GM21619 (cell line): Measurements from ENCODE around the gene PDCD4.

Source experiments
- ATAC-seq: cut with Tn5 transposase; IDR thresholded peaks from one replicate; pipeline ENCODE4 v1.9.1; 2021; ENCODE audit not compliant: unreplicated experiment

The PDCD4 gene

DNA sequence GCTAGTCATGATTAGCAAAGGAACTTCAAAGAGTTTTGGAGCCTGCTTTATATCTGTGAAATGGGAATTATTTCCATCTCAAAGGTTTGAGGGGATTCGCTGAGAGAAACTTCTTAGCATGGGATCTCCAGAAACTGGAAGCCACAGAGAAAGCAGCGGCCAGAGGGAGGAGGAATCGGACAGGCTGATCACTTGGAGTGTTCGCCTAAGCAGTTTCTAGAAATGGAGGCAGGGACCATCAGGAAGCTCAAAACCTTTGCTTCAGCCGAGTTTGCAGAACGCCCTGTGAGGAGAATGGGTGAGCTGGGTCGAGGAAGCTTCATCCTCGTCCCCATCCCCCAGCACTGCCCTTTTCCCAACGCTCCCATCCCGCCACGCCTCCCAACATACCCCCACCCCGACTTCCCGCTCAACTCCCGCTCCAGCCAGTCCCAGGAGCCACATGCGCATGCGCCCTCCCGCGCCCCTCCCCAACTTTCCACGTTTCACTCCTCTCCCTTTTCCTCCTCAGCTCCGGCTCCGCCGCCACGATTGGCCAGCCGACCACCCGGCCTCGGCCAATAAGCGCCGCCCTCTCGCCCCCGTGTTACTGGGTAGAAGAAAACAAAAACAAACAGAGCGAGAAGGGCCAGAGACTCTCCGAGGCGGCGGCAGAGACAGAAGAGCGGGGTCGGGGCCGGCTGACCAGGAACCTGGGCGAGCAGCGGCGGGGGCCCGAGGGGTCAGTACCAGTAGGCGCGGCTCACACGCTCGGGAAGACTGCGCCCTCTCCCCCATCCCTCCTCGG, at the start of gene PDCD4:
TSS of gene PDCD4 (plus strand) at position 631 of the 787 bp plus-strand sequence. CDS start 4,100 bp downstream, outside the sequence.
- peak; percentile 73 for ATAC-seq

DNA sequence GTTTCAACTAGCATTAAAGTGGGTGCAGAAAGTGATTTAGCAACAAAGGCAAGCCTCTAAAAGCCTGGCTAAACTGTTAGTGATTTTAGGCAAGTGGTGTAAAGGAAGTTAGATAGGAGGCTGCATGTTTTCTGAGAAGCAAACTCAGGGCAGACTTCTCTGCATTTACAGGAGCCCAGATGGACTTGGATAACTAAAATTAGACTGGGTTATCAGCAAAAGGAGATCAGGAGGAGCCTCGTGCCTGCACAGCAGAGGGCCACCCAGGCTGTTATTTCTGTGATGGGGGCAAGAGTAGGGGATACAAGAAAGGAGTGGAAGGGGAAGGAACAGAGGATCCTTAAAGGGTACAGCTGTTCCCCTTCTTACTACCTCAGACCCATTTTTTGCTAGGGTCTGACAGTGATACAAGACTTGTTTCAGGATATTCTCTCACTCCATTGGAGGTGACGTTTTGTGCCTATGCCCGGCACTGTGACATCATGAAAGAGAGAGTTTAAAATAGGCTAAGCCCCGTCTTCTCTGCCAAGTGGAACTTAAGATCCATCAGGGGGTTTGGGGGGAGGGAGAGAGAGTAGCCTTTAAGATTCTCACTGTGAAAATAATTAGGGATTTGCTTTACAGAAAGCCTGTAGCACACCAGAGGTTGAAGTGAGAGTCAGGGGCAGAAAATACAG, 49.6 kb upstream of the PDCD4 start:
- no peak for ATAC-seq

DNA sequence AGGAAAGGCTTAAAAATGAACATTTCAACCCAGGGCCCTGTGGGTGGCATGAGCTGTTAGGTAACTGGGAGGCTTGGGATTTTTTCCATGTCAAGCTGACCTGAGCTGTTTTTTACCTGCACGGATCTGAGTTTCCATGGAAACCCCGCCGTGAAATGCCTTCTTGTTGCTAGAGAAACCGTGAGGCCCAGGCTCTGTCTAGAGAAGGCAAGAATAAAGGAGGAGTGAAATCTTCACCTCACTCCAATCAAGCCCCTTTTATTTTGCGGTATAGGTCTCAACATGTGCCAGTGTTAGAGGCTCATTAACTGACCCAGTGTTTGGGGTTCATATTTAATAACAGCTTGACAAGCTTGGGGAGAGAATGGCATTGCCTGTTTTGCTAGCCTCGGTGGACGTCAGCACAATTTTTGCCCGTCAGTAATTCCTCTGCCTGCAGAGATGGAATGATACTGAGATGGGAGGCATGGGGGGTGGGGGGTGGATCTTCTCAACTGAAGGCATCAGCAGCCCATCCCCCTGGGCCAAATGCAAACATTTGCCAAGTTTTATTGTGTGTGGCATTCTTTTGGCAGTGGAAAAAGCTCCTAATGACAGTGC, 48.9 kb upstream of the PDCD4 start:
- no peak for ATAC-seq

DNA sequence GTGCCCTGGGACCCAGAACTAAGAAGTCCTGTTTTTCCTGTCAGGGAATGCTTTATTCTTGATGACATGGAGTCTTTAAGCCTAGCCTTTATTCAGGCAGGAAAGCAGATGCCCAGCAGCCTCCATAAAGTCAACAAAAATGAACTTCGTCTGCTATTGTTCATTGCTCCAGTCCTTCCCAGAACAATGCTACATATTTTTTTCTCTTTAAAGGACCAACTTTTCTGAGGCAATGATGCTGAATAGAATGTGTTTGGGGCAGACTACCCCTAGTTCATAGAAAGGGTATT, 47.6 kb upstream of the PDCD4 start:
- ATAC-seq: no peak

GRCh38 chr10:110824660-110825059, 47.1 kb upstream of the PDCD4 start:
- no peak for ATAC-seq

- no peak for ATAC-seq
Observed at GRCh38 chr10:110825508-110825907, 46.2 kb upstream of the PDCD4 start.

- no peak for ATAC-seq
Observed at GRCh38 chr10:110827410-110827809, 44.3 kb upstream of the PDCD4 start.

- no peak for ATAC-seq
Observed at GRCh38 chr10:110827875-110828274, 43.9 kb upstream of the PDCD4 start.

GRCh38 chr10:110828525-110828924, 43.2 kb upstream of the PDCD4 start:
- ATAC-seq: no peak

DNA sequence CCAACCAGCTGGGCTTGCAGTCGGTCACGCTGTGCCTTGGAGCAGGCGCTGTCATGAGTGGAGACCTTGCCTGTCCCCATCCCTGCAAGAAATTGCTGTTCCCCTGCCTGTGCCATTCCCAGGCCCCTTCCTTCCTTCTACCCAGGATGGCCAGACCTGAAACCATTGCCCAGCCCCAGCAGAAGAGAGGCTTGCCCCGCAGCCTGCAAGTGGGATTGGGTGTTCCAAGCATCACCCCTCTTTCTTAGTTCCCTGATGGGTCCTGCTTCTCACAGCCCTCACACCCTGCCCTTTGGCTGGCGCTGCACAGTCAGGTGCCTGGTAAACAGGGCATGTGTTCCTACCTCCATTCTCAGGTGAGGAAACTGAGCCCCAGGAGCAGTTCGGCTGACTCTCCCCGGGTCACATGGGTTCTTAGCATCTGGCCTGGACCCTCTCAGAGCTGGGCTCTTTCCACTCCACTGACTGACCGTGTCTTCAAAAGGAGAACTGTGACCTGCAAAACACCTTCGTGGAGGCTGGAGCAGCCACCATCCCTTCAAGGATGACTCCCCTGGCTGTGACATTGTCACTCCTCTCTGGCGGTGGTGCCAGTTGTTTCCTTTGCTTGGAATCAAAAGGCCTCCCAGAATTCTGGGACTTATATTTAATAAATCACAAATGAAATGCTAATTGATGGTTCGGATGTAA, 41.9 kb upstream of the PDCD4 start:
- no peak for ATAC-seq

- ATAC-seq: no peak
Observed at GRCh38 chr10:110833234-110833940, 38.3 kb upstream of the PDCD4 start.

GRCh38 chr10:110833941-110834628, 37.6 kb upstream of the PDCD4 start:
- ATAC-seq: no peak

GRCh38 chr10:110834629-110835301, 37.0 kb upstream of the PDCD4 start:
- no peak for ATAC-seq

DNA sequence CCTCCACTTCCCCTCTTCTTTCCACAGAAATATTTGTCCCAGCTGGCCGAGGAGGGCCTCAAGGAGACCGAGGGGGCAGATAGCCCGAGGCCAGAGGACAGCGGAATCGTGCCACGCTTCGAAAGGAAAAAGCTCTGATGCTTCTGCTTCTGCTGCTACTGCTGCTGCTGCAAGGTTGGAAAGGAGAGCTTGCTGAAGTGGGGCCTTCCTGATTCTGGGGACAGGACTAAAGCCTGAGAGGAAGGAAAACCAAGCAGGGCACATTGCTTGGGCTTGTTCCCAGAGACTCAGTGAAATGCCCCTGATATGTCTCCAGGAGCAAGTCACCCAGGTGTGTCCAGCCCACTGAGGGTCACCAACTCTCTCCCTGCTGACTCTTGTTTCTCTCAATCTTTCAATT, 35.9 kb upstream of the PDCD4 start:
- ATAC-seq: no peak

DNA sequence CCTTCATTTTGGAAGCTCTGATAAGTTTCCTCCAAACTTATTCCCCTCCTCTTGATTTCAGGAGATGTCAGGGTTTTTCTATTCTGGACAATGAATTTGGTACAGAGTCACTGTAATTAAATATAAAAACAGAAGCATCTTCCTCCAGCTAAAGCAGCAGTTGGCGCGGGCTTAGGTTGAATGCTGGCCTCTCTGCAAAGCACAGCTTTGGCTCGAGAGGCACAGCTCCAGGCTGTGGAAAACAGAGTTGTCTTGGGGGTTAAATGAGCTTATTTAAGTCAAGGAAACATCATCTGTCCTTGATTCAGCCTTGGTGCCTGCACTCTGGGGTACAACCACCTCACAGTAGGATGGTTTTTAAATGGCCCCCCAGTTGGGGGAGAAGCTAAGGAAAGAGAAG, 35.0 kb upstream of the PDCD4 start:
- ATAC-seq: no peak

GRCh38 chr10:110837418-110838171, 34.1 kb upstream of the PDCD4 start:
- no peak for ATAC-seq

- no peak for ATAC-seq
Observed at GRCh38 chr10:110840225-110840922, 31.4 kb upstream of the PDCD4 start.

DNA sequence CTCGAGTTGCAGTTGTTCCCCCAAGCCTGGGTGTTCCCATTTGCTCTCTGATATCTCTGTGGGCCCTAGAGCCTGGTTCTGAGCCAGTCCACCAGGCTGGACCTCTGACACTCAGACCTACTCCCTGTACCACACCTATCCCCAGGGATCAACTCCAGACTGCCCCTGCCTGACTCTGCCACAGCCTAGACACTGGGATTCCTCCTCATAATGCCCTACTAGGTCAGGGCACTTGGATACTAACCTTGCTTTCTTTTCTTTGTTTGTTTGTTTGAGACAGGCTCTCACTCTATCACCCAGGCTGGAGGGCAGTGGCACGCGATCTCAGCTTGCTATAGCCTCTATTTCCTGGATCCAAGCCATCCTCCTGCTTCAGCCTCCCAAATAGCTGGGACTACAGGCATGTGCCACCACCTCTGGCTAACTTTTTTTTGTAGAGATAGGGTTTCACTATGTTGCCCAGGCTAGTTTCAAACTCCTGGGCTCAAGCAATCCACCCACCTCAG, 30.8 kb upstream of the PDCD4 start:
- ATAC-seq: no peak
